HFFc6 (cell line): ENCODE measurements around the gene SLC35F5. TPM values are rescaled to one million over a fixed set of nuclear protein-coding genes. Genes with fewer than 3 reads are reported as not detected.
A peak's percentile ranks its signal among the peaks of the same experiment; 100 is the strongest.

ENCODE experiments used
- DNase-seq: peaks from one replicate; pipeline ENCODE4 v3.0.0-alpha.2; 2018
- H3K27ac Mint-ChIP-seq: 2 replicates; pipeline ENCODE4 v1.8.0; 2020; ENCODE audit warnings: mild to moderate bottlenecking, mixed read lengths
- H3K27me3 Mint-ChIP-seq: 2 replicates; pipeline ENCODE4 v1.8.0; 2021; ENCODE audit warnings: mild to moderate bottlenecking, moderate library complexity, mixed read lengths; ENCODE audit not compliant: insufficient read depth
- H3K36me3 Mint-ChIP-seq: 2 replicates; pipeline ENCODE4 v1.8.0; 2021; ENCODE audit warnings: low read depth, mixed read lengths
- H3K4me1 Mint-ChIP-seq: 2 replicates; pipeline ENCODE4 v1.8.0; 2020; ENCODE audit warnings: low read depth, mixed read lengths
- H3K4me3 Mint-ChIP-seq: 2 replicates; pipeline ENCODE4 v1.8.0; 2020; ENCODE audit warnings: mild to moderate bottlenecking, moderate library complexity, mixed read lengths
- H3K9me3 Mint-ChIP-seq: 2 replicates; pipeline ENCODE4 v1.8.0; 2020; ENCODE audit warnings: mild to moderate bottlenecking, mixed read lengths
- CTCF ChIP-seq: fragments of 200-600 bp; sonication (generic); IDR thresholded peaks from 2 replicates; pipeline ENCODE4 v1.5.0; 2021; ENCODE audit warnings: antibody characterized with exemption, mild to moderate bottlenecking
- long read RNA-seq: library from polyadenylated mRNA; unstranded; transcript quantifications from one replicate; pipeline ENCODE4 v2.0.0, GENCODE V29; 2019
- total RNA-seq, 6 experiments: library from RNA; stranded (reverse); fragmentation: NEBNext Ultra II Directional; extraction: Animal tissue kit (Norgen Biotek cat#: 25700); gene quantifications; 2 replicates in 1 of 6; 3 replicates in 5 of 6; pipeline ENCODE4 v1.2.3, GENCODE V29; 2021

SLC35F5 gene
- total RNA-seq: 100 to 1,000 TPM; 104 to 151 (median 119) TPM
- long read RNA-seq, full-length matches to known transcripts: 102 of 154 reads
- long read RNA-seq, partial matches to known transcripts: 13 of 154 reads
- long read RNA-seq, other reads (novel, unspliced or antisense): 39 of 154 reads

GRCh38 chr2:113756355-113757137 lies at the start of gene SLC35F5:
Gene SLC35F5, minus strand, starts transcription at chr2:113756642. Its CDS starts 233 bp downstream, at chr2:113756409.
- Mint-ChIP-seq H3K9me3 (no peaks in the 10 kb centered on the region), H3K4me1 (peaks cover 53% of the 10 kb centered on the region), H3K4me3 (peak within 1 kb of the TSS; percentile 93), H3K27ac (peak within 1 kb of the TSS; percentile 98), H3K27me3 (no peaks in the 10 kb centered on the region; the same call in 1 of the 2 replicates), H3K36me3 (peaks cover 24% of the 10 kb centered on the region)
- no peak for TF ChIP-seq CTCF
- DNase-seq: peak; percentile 85

GRCh38 chr2:113799375-113799774 lies 42.9 kb upstream of the SLC35F5 start:
- H3K9me3 Mint-ChIP-seq: no peaks in the 10 kb centered on the region
- no peaks in the 10 kb centered on the region for H3K27me3 Mint-ChIP-seq
- no peak for DNase-seq
- H3K36me3 Mint-ChIP-seq: no peaks in the 10 kb centered on the region
- no peak overlapping the region for H3K27ac Mint-ChIP-seq
- peak; percentile 17; the same call in 1 of the 2 replicates for TF ChIP-seq CTCF
- peaks cover 50% of the 10 kb centered on the region for H3K4me1 Mint-ChIP-seq
- no peak overlapping the region for H3K4me3 Mint-ChIP-seq

GRCh38 chr2:113797237-113797636 lies 40.8 kb upstream of the SLC35F5 start:
- H3K4me3 Mint-ChIP-seq: no peak overlapping the region
- H3K4me1 Mint-ChIP-seq: peaks cover 53% of the 10 kb centered on the region
- TF ChIP-seq CTCF: no peak
- H3K9me3 Mint-ChIP-seq: no peaks in the 10 kb centered on the region
- no peaks in the 10 kb centered on the region for H3K36me3 Mint-ChIP-seq
- no peaks in the 10 kb centered on the region for H3K27me3 Mint-ChIP-seq
- no peak overlapping the region for H3K27ac Mint-ChIP-seq
- DNase-seq: no peak

- DNase-seq: no peak
- Mint-ChIP-seq H3K9me3 (no peaks in the 10 kb centered on the region), H3K27ac (no peak overlapping the region), H3K36me3 (no peaks in the 10 kb centered on the region), H3K27me3 (no peaks in the 10 kb centered on the region), H3K4me3 (no peak overlapping the region), H3K4me1 (peaks cover 59% of the 10 kb centered on the region)
- no peak for TF ChIP-seq CTCF
These were observed 40.2 kb upstream of the SLC35F5 start for GRCh38 chr2:113796592-113797175.

GRCh38 chr2:113795405-113795920 lies 39.0 kb upstream of the SLC35F5 start:
- H3K27ac Mint-ChIP-seq: peak overlapping the region; percentile 52
- no peaks in the 10 kb centered on the region for H3K36me3 Mint-ChIP-seq
- no peak for DNase-seq
- no peaks in the 10 kb centered on the region for H3K27me3 Mint-ChIP-seq
- TF ChIP-seq CTCF: no peak
- H3K9me3 Mint-ChIP-seq: no peaks in the 10 kb centered on the region
- H3K4me1 Mint-ChIP-seq: peaks cover 69% of the 10 kb centered on the region
- peak overlapping the region; percentile 45 for H3K4me3 Mint-ChIP-seq
